GM19468 (cell line): ENCODE measurements around the gene MAEL.

Source experiments
- ATAC-seq: cut with Tn5 transposase; IDR thresholded peaks from one replicate; pipeline ENCODE4 v1.9.1; 2021; ENCODE audit warnings: mild to moderate bottlenecking, moderate library complexity, moderate number of reproducible peaks; ENCODE audit not compliant: unreplicated experiment; ENCODE audit errors: extremely low read depth

MAEL gene

GRCh38 chr1:166988974-166989515, at the start of gene MAEL:
TSS of gene MAEL (plus strand) at chr1:166989280. CDS start at chr1:166989353, 73 bp downstream.
- no peak for ATAC-seq

DNA sequence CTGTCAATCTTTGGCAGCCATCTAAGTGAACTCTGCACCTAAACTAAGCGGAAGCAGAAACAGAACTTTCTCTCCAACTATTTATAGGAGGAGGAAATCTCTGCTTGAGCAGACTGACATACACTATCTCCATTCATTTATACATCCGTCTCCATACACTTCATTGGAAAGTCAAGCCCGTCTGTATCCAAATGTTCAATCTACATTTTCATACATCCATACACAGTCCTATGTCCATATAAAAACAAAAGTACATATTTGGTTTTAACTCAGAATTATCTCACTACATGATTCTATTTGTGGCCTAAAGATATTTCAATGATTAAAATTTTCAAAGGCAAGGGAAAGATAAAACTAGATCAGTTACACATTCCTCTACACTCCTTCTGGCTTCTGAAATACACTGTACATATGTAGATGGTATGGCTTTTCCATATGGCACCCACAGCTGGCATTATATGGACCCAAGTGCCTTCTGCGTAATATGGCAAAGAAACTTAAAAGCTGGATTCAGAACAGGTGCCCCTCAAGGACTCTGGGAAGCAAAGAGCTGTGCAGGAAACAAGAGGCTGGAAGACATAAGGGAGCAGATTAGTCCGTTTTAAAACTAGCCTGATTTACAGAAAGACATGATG, 49.2 kb upstream of the MAEL start:
- no peak for ATAC-seq

GRCh38 chr1:166944186-166944967, 44.7 kb upstream of the MAEL start:
- ATAC-seq = no peak

- no peak for ATAC-seq
Observed at GRCh38 chr1:166947398-166948043, 41.6 kb upstream of the MAEL start.

DNA sequence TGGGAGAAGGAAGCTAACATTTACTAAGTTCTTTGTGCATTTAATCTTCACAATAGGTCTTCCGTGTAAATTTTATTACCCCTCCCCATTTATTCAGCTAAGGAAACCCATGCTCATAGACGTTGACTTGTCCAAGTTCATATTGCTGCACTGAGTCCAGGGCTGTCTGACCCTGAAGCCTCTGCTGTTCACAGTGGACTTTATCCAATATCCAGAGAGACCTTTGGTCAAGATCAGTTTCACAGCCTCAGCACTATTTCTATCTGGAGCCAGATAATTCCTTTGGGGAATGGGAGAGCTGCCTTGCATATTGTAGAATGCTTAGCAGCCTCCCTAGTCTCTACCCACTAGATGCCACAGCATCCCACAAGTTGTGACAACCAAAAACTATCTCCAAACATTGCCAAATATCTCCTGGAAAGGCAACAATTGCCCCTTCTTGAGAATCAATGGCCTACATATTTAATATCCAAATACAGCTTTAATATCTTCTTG, 40.2 kb upstream of the MAEL start:
- no peak for ATAC-seq

DNA sequence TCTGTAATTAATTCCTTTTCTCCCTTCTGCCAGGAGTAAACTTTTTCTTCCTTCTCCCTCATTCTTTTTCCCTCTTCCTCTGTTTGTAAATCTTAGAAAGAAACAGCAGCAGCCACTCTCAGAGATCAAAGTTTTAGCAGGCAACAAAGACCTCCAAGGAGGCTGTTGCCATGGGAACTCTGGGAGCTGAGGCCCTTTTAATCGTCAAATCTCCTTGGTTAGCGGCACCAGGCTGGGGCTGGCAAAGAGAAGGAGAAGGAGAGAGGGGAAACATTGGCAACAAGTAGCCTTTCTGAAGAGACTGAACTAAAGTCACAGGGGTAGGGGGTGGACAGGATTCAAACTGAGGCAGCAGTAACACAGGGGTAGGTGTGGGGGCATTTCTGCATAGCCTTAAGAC, 38.9 kb upstream of the MAEL start:
- no peak for ATAC-seq

- no peak for ATAC-seq
Observed at GRCh38 chr1:166951050-166951449, 38.0 kb upstream of the MAEL start.

DNA sequence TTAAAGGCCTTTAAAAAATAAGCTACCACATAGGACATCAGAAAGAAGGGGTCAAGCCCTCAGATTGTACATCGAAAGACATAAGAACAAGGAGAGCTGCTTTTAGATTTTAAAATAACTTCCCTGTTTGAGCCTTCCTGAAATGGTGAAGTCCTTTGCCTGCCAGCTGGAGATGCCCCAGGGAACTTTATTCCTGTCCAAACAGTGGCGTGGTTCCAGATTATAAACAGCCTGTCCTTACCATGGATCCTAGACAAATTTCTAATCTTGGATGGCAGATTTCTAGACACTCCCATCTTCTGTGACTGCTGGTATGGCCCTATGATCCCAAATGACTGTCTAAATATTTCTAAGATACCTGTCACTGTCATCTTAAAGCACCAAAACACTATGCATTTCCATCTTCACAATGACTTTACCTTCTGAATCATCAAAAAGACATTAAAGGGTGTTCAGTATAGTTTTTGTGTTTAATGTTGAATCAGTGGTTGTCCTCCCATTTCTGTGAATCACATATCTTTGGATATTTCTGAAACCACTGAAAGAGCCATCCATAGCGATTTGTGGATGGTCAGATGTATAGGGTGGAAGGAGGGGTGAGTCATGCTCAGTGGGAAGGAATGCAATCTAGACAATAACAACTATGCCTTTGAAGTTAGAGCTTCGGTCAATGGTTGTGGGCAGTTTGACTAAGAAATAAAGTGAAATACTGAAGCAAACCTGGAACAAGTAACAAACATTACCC, 36.9 kb upstream of the MAEL start:
- no peak for ATAC-seq

DNA sequence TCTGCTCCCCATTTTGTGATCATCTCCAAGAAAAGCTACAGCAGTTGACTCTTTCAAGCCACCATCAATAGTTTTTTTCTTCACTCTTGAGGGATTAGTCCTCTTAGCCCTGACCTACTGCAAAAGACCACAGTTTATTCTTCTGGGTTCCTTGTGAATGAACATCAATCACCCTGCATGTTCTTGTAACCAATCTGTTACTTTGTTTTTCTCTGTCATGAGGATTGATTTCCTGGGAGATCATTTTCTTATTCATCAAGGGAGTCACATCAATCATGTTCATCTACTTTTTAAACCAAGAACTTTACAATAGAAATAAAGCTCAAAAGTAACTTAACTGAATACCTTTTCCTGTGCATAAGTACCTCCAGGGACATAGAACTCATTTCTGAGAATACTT, 35.6 kb upstream of the MAEL start:
- no peak for ATAC-seq

DNA sequence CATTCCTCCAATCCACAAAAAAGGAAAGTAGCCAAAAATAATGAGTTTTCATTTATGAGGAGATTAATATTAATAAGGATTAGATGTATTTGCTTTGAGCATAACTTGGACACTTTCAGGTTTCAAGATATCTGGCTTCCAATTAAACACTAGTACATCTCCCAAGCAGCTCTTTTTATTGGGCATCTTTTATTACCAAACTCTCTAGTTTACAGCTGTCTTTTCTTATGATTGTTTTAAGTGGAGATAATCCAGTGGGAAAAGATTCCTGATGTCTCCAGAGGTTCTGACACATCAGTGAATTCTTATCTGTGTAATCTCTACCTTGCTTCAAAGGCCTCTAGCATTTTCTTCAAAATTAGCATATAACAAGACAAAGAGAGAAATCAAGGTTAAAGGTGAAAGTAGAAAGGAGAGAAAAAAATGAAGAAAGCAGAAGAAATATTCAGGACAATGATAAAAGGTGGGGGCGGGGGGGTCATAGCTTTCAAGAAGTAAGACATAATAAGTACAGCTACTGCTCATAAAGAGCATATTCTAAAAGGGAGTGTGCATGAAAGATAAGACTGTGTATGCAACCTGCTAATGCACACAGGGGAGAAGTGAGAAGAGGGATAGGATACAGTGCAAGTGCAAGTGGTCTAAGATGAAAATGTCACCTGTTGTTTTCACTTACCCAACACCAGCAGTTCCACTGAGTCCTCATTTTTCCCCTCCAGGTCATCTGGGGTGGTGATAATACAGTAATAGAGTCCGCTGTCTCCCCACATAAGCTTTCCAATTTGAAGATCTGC, 32.8 kb upstream of the MAEL start:
- no peak for ATAC-seq

- no peak for ATAC-seq
Observed at GRCh38 chr1:166956872-166957271, 32.2 kb upstream of the MAEL start.

DNA sequence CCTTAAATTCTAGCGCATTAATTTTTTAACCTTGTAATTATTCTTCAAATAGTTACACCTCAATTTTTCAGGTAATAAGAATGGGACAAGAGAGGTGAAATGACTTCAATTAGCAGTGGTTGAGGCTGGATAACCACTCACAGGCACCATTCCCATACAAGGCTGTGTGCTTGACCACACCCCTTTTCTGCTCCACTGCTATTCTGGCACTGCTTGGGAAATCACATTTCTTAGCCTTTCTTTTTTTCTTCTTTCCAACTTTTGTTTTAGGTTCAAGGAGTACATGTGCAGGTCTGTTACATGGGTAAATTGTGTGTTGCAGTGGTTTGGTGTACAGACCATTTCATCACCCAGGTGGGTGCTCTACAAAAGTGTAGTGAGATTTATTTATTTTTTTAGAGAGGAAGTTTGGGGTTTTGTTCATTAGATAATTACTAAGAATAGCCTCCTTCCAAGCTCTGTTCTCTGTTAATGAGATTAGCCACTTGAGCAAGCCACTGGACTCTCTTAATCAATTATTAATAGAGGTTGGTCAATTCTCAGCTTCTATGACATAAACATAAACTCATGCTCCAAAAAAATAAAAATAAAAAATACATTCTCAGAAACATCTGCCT, 28.1 kb upstream of the MAEL start:
- no peak for ATAC-seq

GRCh38 chr1:166969074-166969677, 19.9 kb upstream of the MAEL start:
- peak; percentile 97 for ATAC-seq

DNA sequence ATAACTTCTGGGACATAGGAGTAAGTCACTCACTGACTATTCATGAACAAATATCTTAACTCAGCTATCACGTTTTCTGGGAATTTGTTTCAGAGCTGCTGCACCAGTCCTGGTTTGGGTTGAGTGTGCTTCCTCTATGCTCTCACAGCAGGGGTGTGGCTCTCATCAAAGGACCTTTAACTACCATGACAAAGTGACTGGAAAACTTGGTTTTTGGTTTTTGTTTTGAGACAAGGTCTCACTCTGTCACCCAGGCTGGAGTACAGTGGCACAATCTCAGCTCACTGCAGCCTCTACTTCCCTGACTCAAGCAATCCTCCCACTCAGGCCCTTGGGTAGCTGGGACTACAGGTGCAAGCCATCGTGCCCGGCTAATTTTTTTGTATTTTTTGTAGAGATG, 17.8 kb upstream of the MAEL start:
- no peak for ATAC-seq

DNA sequence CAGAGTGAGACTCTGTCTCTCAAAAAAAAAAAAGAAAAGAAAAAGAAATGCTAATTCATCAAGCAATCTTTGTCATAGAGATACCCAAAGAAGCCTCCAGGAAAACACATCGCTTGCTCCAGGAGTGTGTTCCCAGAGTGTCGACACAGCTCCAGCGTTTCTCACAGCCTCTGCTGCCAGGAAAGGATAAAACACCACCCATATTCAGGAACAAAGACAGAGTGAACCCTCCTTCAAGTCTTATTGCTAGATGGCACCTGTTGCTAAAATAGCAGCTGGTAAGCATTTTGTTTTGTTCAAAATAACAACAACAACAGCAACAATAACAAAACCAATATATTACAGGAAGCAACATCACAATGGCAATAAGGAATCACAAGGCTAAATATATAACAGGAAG, 16.9 kb upstream of the MAEL start:
- no peak for ATAC-seq

DNA sequence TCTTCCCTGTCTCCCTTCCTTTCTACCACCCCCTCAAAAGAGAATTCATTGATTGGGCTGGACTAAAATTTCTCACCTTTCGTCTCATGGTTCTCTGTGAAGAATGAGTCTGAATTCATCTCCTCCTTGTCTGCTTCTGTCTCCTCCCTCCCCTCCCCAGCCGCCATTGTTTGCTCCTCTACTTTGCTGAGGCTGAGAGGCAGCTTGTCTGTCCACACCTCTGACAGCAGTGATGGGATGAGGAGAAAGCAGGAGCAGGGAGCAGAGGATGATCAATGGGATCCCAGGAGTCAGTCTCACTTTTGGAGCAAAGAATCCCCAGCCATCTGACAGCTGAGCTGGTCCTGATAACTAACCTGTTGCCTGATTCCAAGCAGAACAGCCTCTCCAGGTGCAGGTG, 16.3 kb upstream of the MAEL start:
- no peak for ATAC-seq

- no peak for ATAC-seq
Observed at GRCh38 chr1:166974647-166975345, 14.3 kb upstream of the MAEL start.
